ENCODE results near the gene LRMDA. TPM values are rescaled to one million over a fixed set of nuclear protein-coding genes. Genes with fewer than 3 reads are reported as not detected.

LRMDA gene
- total RNA-seq, 1 experiment from 2014 or later, result 4.8 TPM

- no peak for TF ChIP-seq RAD21 (IDR thresholded peaks at IDR 0.05; ENCODE audit: low read depth)
- TF ChIP-seq EZH2phosphoT487 (IDR thresholded peaks at IDR 0.05; ENCODE audit: borderline replicate concordance), result no peak
- no peak for TF ChIP-seq SP1 (IDR thresholded peaks at IDR 0.05; ENCODE audit: low read depth)
- TF ChIP-seq POLR2AphosphoS5 (IDR thresholded peaks at IDR 0.05; ENCODE audit: low read depth, low read length), result no peak
- no peak for TF ChIP-seq POLR2A (IDR thresholded peaks at IDR 0.05; ENCODE audit: borderline replicate concordance, extremely low read depth, insufficient read depth, insufficient read length)
- H3K9me3 ChIP-seq (ENCODE audit: control insufficient read depth in 1 of 2, insufficient read depth in 1 of 2, low read depth in 1 of 2, low read length in 2 of 2), result no peaks in the 10 kb centered on the region
- H3K27ac ChIP-seq (ENCODE audit: low read depth, low read length), result no peak overlapping the region
- DNase-seq (ENCODE audit: low read depth, low spot score), result no peak
- no TSS peak for BruUV-seq (replicated peaks)
- intact Hi-C loops (cut with micrococcal nuclease), result no loop called here
- H3K9me2 ChIP-seq (ENCODE audit: insufficient read depth), result no peaks in the 10 kb centered on the region
- no peaks in the 10 kb centered on the region for H4K20me1 ChIP-seq (ENCODE audit: insufficient read depth)
- H3K27me3 ChIP-seq (ENCODE audit: insufficient read depth, low read length), result peaks cover 43% of the 10 kb centered on the region
- ATAC-seq, result no peak
- no peaks in the 10 kb centered on the region for H3K36me3 ChIP-seq (ENCODE audit: control insufficient read depth in 1 of 2, insufficient read depth in 2 of 2, low read length in 2 of 2)
- no peak overlapping the region for H3K9ac ChIP-seq (ENCODE audit: low read length)
- H3K79me2 ChIP-seq (ENCODE audit: insufficient read depth, low read length), result no peaks in the 10 kb centered on the region
- ChIA-PET POLR2A (no interaction called here), CTCF (no interaction called here), RAD21 (ENCODE audit: low non-redundant PET in 1 of 2, low total read pairs in 2 of 2, uncharacterized antibody in 2 of 2, unreplicated experiment in 2 of 2) (no interaction called here)
- no peak overlapping the region for H2AFZ ChIP-seq (ENCODE audit: low read depth, low read length, poor library complexity, severe bottlenecking)
- H3K4me2 ChIP-seq (ENCODE audit: low read length), result no peak overlapping the region
- H3K4me1 ChIP-seq (ENCODE audit: control insufficient read depth in 1 of 2, insufficient read depth in 2 of 2, low read length in 2 of 2), result no peaks in the 10 kb centered on the region
- H3K4me3 ChIP-seq (replicated peaks in 1 of 2; ENCODE audit: low read depth in 1 of 2, low read length in 2 of 2), result no peak overlapping the region
Observed at GRCh38 chr10:75778665-75779064, 347.2 kb downstream of the LRMDA start.

- Histone ChIP-seq H4K20me1 (ENCODE audit: insufficient read depth) (no peaks in the 10 kb centered on the region), H3K9me2 (ENCODE audit: insufficient read depth) (no peaks in the 10 kb centered on the region), H3K4me2 (ENCODE audit: low read length) (no peak overlapping the region), H2AFZ (ENCODE audit: low read depth, low read length, poor library complexity, severe bottlenecking) (no peak overlapping the region), H3K79me2 (ENCODE audit: insufficient read depth, low read length) (no peaks in the 10 kb centered on the region), H3K36me3 (ENCODE audit: control insufficient read depth in 1 of 2, insufficient read depth in 2 of 2, low read length in 2 of 2) (no peaks in the 10 kb centered on the region), H3K9ac (ENCODE audit: low read length) (no peak overlapping the region), H3K27me3 (ENCODE audit: insufficient read depth, low read length) (peaks cover 43% of the 10 kb centered on the region), H3K9me3 (ENCODE audit: control insufficient read depth in 1 of 2, insufficient read depth in 1 of 2, low read depth in 1 of 2, low read length in 2 of 2) (no peaks in the 10 kb centered on the region), H3K4me1 (ENCODE audit: control insufficient read depth in 1 of 2, insufficient read depth in 2 of 2, low read length in 2 of 2) (no peaks in the 10 kb centered on the region), H3K27ac (ENCODE audit: low read depth, low read length) (no peak overlapping the region), H3K4me3 (replicated peaks in 1 of 2; ENCODE audit: low read depth in 1 of 2, low read length in 2 of 2) (no peak overlapping the region)
- intact Hi-C loops (cut with micrococcal nuclease), result no loop called here
- RAD21 ChIA-PET (ENCODE audit: low non-redundant PET in 1 of 2, low total read pairs in 2 of 2, uncharacterized antibody in 2 of 2, unreplicated experiment in 2 of 2), result no interaction called here
- DNase-seq (ENCODE audit: low read depth, low spot score), result no peak
- no peak for ATAC-seq
- POLR2A ChIA-PET, result no interaction called here
- no TSS peak for BruUV-seq (replicated peaks)
- TF ChIP-seq JUND (IDR thresholded peaks at IDR 0.05) (no peak), ZFX (IDR thresholded peaks at IDR 0.05) (no peak), ELF1 (IDR thresholded peaks at IDR 0.05; ENCODE audit: borderline replicate concordance, low read depth) (no peak), POLR2AphosphoS5 (IDR thresholded peaks at IDR 0.05; ENCODE audit: low read depth, low read length) (no peak)
- CTCF ChIA-PET, result no interaction called here
Observed at GRCh38 chr10:75779276-75779675, 347.9 kb downstream of the LRMDA start.

Measured in HCT116 (cell line).